ENCODE measurements around the gene PTGES2. TPM values are rescaled to one million over a fixed set of nuclear protein-coding genes. Genes with fewer than 3 reads are reported as not detected.

The PTGES2 gene
- total RNA-seq, 4 donors from 2014 or later = 80.0 to 112 (median 88.4) TPM

GRCh38 chr9:128124873-128125579 lies 2.5 kb downstream of the PTGES2 start:
- 76 to 81% methylated on average over 14 to 16 of the region's 16 CpGs for WGBS, 2 donors
- Histone ChIP-seq H3K4me1 (peaks cover 22 to 25% of the 10 kb centered on the region in 2 donors), H3K27ac (no peak overlapping the region), H3K36me3 (peaks cover 29 to 31% of the 10 kb centered on the region in 2 donors), H3K4me3 (replicated peaks in 1 of 3) (no peak overlapping the region), H3K9me3 (no peaks in the 10 kb centered on the region), H3K27me3 (no peaks in the 10 kb centered on the region)
- intact Hi-C loops (cut with DNase I) = no loop called here
- TF ChIP-seq CTCF (IDR thresholded peaks at IDR 0.05) (peak in 2 of 6 experiments; percentile 26 to 48), POLR2A (IDR thresholded peaks at IDR 0.05) (no peak)
- peak; percentile 50 to 51 for DNase-seq

GRCh38 chr9:128124451-128124850 lies 3.1 kb downstream of the PTGES2 start:
- Histone ChIP-seq H3K4me3 (replicated peaks in 1 of 3) (no peak overlapping the region), H3K27ac (no peak overlapping the region), H3K4me1 (peaks cover 22 to 25% of the 10 kb centered on the region in 2 donors), H3K36me3 (peaks cover 29 to 31% of the 10 kb centered on the region in 2 donors), H3K9me3 (no peaks in the 10 kb centered on the region), H3K27me3 (no peaks in the 10 kb centered on the region)
- 93 to 96% methylated on average over 8 of the region's 8 CpGs for WGBS, 2 donors
- DNase-seq = no peak
- TF ChIP-seq CTCF (IDR thresholded peaks at IDR 0.05) = no peak
- no peak for TF ChIP-seq POLR2A (IDR thresholded peaks at IDR 0.05)
- intact Hi-C loops (cut with DNase I) = no loop called here

- DNase-seq = no peak
- Histone ChIP-seq H3K27ac (no peak overlapping the region), H3K27me3 (no peaks in the 10 kb centered on the region), H3K4me3 (replicated peaks in 1 of 3) (no peak overlapping the region), H3K4me1 (peaks cover 15 to 16% of the 10 kb centered on the region in 2 donors), H3K9me3 (no peaks in the 10 kb centered on the region), H3K36me3 (peaks cover 29 to 31% of the 10 kb centered on the region in 2 donors)
- 91 to 93% methylated on average over 20 to 21 of the region's 21 CpGs for WGBS, 2 donors
- TF ChIP-seq POLR2A (IDR thresholded peaks at IDR 0.05) (no peak), CTCF (IDR thresholded peaks at IDR 0.05) (no peak)
- intact Hi-C loops (cut with DNase I) = no loop called here
Observed at GRCh38 chr9:128123451-128124080, 4.0 kb downstream of the PTGES2 start.

GRCh38 chr9:128122809-128123175 lies 4.7 kb downstream of the PTGES2 start:
- no peaks in the 10 kb centered on the region for H3K9me3 ChIP-seq
- H3K36me3 ChIP-seq = peaks cover 29 to 31% of the 10 kb centered on the region in 2 donors
- no peaks in the 10 kb centered on the region for H3K27me3 ChIP-seq
- intact Hi-C loops (cut with DNase I) = no loop called here
- no peak for TF ChIP-seq POLR2A (IDR thresholded peaks at IDR 0.05)
- no peak for TF ChIP-seq CTCF (IDR thresholded peaks at IDR 0.05)
- peaks cover 14 to 20% of the 10 kb centered on the region in 2 donors for H3K4me1 ChIP-seq
- no peak for DNase-seq
- no peak overlapping the region for H3K27ac ChIP-seq
- H3K4me3 ChIP-seq (replicated peaks in 1 of 3) = no peak overlapping the region
- WGBS, 2 donors = 93 to 98% methylated on average over 6 to 20 of the region's 24 CpGs

Measured in thyroid gland (tissue), 4 donors.